GM21423 (cell line): ENCODE results near the gene BCL11B.
A peak's percentile ranks its signal among the peaks of the same experiment; 100 is the strongest.

Source experiments
- ATAC-seq: cut with Tn5 transposase; IDR thresholded peaks from one replicate; pipeline ENCODE4 v1.9.1; 2021; ENCODE audit warnings: mild to moderate bottlenecking, moderate library complexity; ENCODE audit not compliant: unreplicated experiment

BCL11B gene

GRCh38 chr14:99287269-99287942 lies 15.4 kb upstream of the BCL11B start:
- peak; percentile 73 for ATAC-seq

GRCh38 chr14:99286761-99287160 lies 14.8 kb upstream of the BCL11B start:
- no peak for ATAC-seq

DNA sequence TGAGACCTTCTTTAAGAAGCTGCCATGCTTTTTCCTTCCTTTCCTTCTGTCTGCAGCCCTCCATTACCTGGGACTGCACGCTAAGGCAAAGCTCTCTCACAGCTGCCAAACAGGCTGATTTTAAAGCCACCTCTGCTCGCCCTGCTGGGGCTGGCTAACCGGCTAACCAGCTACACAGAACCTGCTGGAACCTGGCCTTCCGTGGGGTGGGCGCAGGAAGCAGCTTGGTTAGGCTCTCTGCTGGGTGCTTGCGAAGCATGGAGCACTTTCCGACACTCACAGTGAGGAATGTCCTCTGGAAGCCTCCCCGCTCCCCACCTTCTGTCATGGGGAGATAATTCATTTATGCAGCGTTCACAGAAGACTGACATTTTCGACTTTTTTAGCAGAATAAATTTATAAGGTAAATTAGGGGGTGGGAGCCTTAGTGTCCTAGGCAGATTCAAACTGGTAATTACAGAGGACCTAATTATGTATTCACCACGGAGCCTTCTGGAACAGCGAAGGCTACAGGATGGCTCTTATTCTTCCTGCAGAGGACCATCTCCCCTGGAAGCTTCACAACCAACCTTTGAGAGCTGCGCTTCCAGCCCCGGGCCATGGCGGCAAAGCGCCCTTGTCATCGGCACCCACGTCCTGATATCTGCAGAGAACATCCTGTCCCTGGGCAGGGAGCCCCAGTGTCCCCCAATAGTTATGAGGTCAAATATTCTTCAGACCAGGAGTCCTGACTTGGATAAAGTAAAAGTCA lies 12.4 kb upstream of the BCL11B start:
- ATAC-seq, result no peak

DNA sequence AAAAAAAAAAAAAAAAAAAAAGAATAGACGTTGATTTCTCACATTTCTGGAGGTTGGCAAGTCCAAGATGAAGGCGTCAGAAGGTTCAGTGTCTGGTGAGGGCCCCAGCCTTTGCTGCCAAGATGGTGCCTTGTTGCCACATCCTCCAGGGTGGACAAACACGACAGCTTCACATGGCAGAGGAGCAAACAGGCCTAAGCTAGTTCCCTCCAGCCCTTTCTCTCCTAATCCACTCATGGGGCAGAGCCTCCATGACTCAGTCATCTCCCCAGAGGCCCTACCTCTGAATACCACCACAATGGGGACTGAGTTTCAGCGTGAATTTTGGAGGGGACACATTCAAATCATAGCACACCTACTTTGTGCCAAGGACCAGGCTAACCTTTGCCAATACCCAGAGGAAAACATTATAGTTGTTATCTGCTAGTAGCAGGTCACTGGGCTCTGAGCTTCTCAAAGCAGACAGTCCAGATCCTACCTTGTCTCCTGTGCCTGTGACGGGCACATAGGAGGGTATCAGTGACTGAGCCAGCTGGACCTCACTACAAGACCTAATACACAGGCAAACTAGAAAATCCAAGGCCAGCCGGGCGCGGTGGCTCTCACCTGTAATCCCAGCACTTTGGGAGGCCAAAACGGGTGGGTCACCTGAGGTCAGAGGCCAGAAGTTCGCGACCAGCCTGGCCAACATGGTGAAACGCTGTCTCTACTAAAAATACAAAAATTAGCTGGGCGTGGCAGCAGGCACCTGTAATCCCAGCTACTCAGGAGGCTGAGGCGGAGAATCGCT lies 10.5 kb upstream of the BCL11B start:
- no peak for ATAC-seq

DNA sequence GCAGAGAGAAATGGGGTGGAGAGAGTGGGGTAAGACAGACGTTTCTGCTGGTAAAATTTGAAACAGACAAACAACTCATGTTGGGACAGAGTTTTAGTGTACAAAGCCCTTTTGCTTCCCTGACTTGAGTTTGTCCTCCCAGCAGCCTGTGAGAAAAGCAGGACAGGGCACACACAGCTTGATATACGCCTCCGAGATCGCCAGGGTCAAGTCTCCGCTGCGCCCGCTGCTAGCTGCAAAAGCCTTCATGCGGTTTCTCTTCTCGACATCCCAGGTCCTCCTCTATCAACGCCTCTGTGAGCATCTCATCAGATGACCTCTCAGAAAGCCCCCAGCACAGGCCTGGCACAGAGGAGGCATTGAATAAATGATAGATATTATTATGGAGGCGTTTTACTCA lies 9.4 kb upstream of the BCL11B start:
- no peak for ATAC-seq

- no peak for ATAC-seq
These were observed 8.9 kb upstream of the BCL11B start for GRCh38 chr14:99280852-99281251.

GRCh38 chr14:99280066-99280731 lies 8.2 kb upstream of the BCL11B start:
- ATAC-seq, result no peak

DNA sequence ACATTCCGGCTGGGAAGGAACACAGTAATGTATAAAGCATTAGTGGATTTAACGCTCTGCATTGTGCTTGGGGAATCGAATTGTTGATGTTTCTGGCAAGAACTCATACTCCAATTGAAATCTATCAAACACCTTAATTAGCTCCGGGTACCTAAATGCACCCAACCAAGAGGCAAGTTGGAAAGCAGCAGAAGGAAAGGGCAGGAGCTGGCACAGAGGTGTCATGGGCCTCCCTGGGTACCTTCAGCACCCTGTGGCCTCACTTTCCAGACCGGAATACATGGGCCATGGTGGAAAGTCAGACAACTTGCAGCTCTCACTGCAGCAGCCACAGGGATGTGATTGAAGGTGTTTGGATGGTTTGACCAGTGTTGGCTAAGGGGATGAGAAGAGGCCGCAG lies 6.8 kb upstream of the BCL11B start:
- ATAC-seq, result no peak

GRCh38 chr14:99277530-99277929 lies 5.5 kb upstream of the BCL11B start:
- ATAC-seq, result no peak

GRCh38 chr14:99276482-99276881 lies 4.5 kb upstream of the BCL11B start:
- ATAC-seq, result no peak

GRCh38 chr14:99275222-99275584 lies 3.2 kb upstream of the BCL11B start:
- no peak for ATAC-seq

DNA sequence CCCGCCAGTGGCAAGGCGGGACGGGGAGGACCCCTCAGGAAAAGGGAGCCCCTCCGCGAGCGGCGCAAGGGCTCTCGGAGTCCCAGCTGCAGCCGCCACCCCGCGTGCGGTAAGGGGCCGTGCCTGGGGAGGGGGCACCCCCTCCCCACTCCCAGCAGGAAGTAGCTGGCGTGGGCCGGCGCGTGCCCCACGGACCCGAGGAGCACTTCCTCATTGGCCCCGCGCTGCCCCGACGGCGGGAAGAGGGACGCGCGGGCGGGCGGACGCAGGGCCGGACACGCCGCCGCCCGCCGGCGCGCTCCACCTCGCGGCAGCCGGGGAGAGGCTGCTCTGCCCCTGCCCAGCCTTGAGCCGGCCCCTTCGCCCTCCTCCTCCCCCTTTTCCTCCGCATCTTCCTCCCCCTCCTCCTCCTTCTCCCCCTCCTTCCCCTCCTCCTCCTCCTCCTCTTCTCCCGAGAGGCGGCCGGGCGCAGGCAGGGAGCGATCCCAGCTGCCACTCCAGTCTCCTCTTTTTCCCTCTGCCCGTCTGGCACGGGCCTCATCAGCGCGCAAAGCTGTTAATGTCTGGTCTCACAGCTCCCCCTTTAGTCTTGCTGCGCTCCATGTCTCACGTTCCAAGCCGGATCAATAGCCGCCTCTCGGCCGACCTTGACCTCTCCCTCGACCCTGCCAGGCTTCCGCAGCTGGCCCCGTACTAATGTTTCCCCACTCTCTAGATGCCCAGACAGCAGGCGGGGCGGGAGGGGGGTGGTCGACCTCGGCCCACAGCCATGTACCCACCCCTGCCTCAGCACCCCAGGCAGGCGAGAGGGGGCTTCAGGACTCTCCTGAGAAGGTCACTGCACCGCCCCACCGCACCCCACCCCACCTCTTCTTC lies 2.6 kb upstream of the BCL11B start:
- peak; percentile 41 for ATAC-seq

DNA sequence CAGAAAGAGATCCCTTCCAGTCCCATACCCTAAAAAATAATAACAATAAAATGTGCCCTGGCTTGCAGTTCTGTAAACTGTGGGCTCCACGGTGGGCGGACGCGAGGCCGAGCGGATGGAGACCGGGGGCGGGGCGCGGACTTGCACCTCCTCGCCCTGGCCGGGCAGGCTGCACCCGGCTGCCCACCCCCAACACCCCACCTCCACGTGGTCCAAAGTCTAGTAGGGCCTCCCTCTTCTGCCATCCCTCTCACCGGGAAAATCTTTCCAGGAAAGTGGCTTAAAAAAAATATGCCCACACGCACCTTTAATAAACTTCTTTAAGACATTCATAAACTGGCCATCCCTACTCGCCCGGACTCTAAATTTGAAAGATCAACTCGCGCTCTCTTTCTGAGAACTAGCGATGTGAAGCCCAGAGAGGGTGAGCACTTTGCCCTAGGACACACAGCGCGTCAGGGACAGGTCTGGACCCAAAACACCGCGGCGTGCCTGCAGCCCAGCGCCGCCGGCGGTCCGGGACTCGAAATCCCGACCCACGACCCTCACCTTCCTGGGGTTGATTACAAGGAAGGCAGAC lies 1.9 kb upstream of the BCL11B start:
- no peak for ATAC-seq

DNA sequence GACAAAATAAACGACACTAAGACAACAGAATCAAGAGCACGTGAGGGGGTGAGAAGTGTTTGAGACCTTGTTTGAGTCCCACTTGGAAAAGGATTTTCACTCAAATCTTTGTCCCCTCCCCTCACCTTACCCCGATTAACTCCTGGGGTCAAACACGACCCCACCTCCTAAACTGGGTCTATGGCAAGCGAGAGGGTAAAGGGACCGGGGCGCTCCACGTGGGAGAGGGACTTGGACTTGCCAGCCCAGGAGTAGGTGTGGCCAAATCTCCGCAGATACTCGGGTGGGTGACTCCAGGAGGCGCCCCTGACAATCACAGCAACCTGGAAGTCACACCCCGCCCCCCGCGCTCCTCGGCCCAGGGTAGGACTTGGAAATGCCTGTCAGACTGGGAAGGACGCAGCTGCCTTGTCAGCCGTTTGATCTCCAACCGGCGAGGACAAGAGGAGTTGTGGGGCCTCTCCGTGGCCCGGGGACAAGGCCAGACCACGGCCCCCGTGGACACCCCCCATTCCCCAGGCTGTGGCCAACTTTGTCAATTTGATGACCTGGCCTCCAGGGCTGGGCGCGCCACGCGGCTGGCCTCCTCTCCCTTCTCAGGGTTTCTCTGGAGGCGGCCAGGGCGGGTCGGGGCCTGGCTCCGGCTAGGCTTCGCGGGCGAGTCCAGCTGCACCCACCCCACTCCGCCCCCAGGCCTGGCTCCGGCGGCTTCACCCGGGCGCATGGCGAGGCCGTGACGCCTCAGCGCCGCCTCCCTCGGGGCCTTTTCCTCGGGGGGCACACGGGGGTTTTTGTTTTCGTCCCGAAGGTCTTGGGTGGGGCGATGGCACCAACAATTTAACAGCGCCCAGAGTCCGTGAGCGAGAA lies 1.1 kb upstream of the BCL11B start:
- ATAC-seq, result no peak

GRCh38 chr14:99272632-99272898 lies 568 bp upstream of the BCL11B start:
- ATAC-seq, result no peak

- ATAC-seq, result no peak
These were observed 616 bp downstream of the BCL11B start for GRCh38 chr14:99271221-99271941.

DNA sequence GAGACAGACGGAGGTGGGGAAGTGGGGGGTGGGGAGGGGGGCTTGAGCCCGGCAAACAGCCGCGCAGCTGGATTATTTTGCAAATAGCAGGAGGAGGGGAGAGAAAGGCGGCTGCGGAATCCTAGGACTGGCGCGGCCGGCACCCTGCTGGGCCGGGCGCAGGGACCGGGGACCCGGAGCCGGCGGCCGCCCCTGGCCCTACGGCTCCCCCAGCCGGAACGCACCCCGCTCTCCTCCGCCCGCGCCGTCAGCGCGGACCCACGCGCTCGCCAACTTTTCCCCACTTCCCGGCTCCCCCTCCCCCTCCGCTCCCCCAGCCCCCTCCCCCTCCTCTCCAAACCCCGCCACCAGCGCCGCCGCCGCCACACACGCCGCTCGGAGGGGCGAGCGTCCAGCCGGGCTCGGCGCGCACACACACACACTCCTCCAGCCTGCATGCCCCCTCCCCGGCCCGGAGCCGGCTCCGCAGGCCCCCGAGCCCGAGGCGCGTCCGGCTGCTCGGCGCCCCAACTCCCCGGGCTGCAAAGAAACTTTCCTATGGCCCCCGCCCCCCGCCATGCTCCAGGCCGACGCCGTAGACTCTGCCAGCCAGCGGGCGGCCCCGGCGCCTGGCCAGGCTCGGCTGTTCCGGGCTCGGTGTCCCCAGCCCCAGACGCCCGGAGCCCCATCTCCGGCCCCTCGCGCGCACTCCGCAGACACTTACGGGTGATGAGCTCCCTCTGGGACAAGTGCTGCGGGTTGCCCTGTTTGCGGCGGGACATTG lies 1.4 kb downstream of the BCL11B start:
- ATAC-seq, result no peak
